Smooth muscle cell (in vitro differentiated cells): ENCODE results near the gene TRAPPC3. TPM values are rescaled to one million over a fixed set of nuclear protein-coding genes. Genes with fewer than 3 reads are reported as not detected.
A peak's percentile ranks its signal among the peaks of the same experiment; 100 is the strongest.
"Not testable (repeated sequence)": the region's sequence is repeated elsewhere in the genome, so short reads cannot be mapped to it uniquely, and the experiment has no call there.

Experiments
- DNase-seq: peaks from one replicate; lab custom pipeline; 2025; ENCODE audit not compliant: unreplicated experiment; lab: John Stamatoyannopoulos, UW
- H2AFZ ChIP-seq: fragments of 200-600 bp; sonication (generic); 2 replicates; pipeline ENCODE4 v1.6.0; 2016; ENCODE audit warnings: antibody characterized with exemption, low read depth, mild to moderate bottlenecking
- H3F3A ChIP-seq: fragments of 200-600 bp; sonication (generic); 2 replicates; pipeline ENCODE4 v1.6.0; 2017; ENCODE audit warnings: antibody characterized with exemption, low read depth
- H3K27ac ChIP-seq: fragments of 200-600 bp; sonication (generic); 2 replicates; pipeline ENCODE4 v1.5.1; 2016; ENCODE audit warnings: low read depth, mild to moderate bottlenecking
- H3K27me3 ChIP-seq: fragments of 200-600 bp; sonication (generic); 2 replicates; pipeline ENCODE4 v1.6.1; 2016; ENCODE audit warnings: low read depth, mild to moderate bottlenecking
- H3K36me3 ChIP-seq: fragments of 200-600 bp; sonication (generic); 2 replicates; pipeline ENCODE4 v1.5.1; 2016; ENCODE audit warnings: low read depth
- H3K4me1 ChIP-seq: fragments of 200-600 bp; sonication (generic); 2 replicates; pipeline ENCODE4 v1.5.1; 2016; ENCODE audit warnings: low read depth
- H3K4me2 ChIP-seq: fragments of 200-600 bp; sonication (generic); 2 replicates; pipeline ENCODE4 v1.6.0; 2016; ENCODE audit warnings: mild to moderate bottlenecking
- H3K4me3 ChIP-seq: fragments of 200-600 bp; sonication (generic); 2 replicates; pipeline ENCODE4 v1.5.1; 2016; ENCODE audit warnings: mild to moderate bottlenecking
- H3K79me2 ChIP-seq: fragments of 200-600 bp; sonication (generic); 2 replicates; pipeline ENCODE4 v1.6.0; 2016; ENCODE audit warnings: low read depth, mild to moderate bottlenecking
- H3K9ac ChIP-seq: fragments of 200-600 bp; sonication (generic); 2 replicates; pipeline ENCODE4 v1.6.0; 2016; ENCODE audit warnings: low read depth
- H3K9me3 ChIP-seq: fragments of 200-600 bp; sonication (generic); replicated peaks from 2 replicates; pipeline ENCODE4 v1.5.1; 2016; ENCODE audit warnings: low read depth
- H4K20me1 ChIP-seq: fragments of 200-600 bp; sonication (generic); 2 replicates; pipeline ENCODE4 v1.6.0; 2016; ENCODE audit warnings: low read depth
- CTCF ChIP-seq: fragments of 200-600 bp; sonication (generic); IDR thresholded peaks from 2 replicates; pipeline ENCODE4 v1.5.1; 2017; ENCODE audit warnings: borderline replicate concordance, mild to moderate bottlenecking, antibody characterized with exemption; ENCODE audit not compliant: insufficient read depth, poor library complexity, severe bottlenecking
- WGBS: methylation state at CpG from one replicate; pipeline ENCODE4 v1.1.7; 2016; ENCODE audit warnings: low lambda C conversion rate; 5-methylcytosine and 5-hydroxymethylcytosine counted together
- polyA plus RNA-seq: library from polyadenylated mRNA; unstranded; fragments of >200 nt; fragmentation: Nextera tagmentation; extraction: Ambion mirVana; gene quantifications from 2 replicates; pipeline ENCODE4 v1.2.1, GENCODE V29; 2016
- total RNA-seq: library from RNA; depleted of rRNA; stranded (reverse); fragments of >200 nt; gene quantifications from 2 replicates; pipeline ENCODE4 v1.2.3, GENCODE V29; 2014

Gene TRAPPC3
- total and polyA plus RNA-seq, 2 experiments from 2014 or later = 67.8 to 113 TPM

- 23% methylated on average over 12 of the region's 12 CpGs for WGBS
- no peak overlapping the region for H2AFZ ChIP-seq
- peaks cover 29% of the 10 kb centered on the region for H3K4me1 ChIP-seq
Measured at GRCh38 chr1:36160949-36161485, 11.7 kb upstream of the TRAPPC3 start.

DNA sequence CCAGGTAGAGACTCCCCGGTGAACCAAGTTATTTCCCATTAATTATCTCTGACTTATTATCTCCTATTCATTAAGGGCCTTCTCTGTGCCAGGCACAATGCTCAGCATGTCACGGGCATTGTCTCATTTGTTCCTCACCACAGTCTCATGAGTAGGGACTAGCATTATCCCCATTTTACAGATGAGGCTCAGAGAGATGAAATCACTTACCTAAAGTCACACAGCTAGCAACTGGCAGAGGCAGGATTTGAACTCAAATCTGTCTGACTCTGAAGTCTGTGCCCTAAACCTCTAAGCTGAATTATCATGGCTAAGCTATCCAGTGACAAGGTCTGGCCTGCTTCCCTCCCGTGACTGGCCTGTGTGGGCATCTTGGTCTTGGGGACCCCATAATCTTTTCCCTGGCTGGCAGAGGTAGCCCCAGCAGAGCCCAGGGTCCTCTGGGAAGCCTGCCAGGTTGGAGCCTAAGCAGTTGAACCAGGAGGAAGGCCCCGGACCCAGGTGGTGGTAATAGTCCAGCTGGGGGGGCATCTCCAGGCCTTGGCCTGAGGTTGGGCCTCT lies 11.2 kb upstream of the TRAPPC3 start:
- Histone ChIP-seq H3K4me3 (peak overlapping the region; percentile 19), H3K27me3 (no peaks in the 10 kb centered on the region), H3K9ac (peak overlapping the region; percentile 81), H3K79me2 (peaks cover 95% of the 10 kb centered on the region), H3K4me1 (peaks cover 30% of the 10 kb centered on the region), H3K27ac (peak overlapping the region; percentile 82), H3F3A (peaks cover 18% of the 10 kb centered on the region), H3K9me3 (no peaks in the 10 kb centered on the region), H3K4me2 (peak overlapping the region; percentile 83), H2AFZ (no peak overlapping the region), H3K36me3 (no peaks in the 10 kb centered on the region), H4K20me1 (peaks cover 84% of the 10 kb centered on the region)
- 73% methylated on average over 4 of the region's 4 CpGs for WGBS
- no peak for DNase-seq
- TF ChIP-seq CTCF = no peak

More at GRCh38 chr1:36160949-36161485, 11.7 kb upstream of the TRAPPC3 start:
- Histone ChIP-seq H3K9ac (peak overlapping the region; percentile 81), H3K36me3 (no peaks in the 10 kb centered on the region), H3K79me2 (peaks cover 100% of the 10 kb centered on the region), H3K27me3 (no peaks in the 10 kb centered on the region), H3K9me3 (no peaks in the 10 kb centered on the region), H3K4me3 (peak overlapping the region; percentile 19), H3F3A (peaks cover 18% of the 10 kb centered on the region), H3K4me2 (peak overlapping the region; percentile 83), H4K20me1 (peaks cover 90% of the 10 kb centered on the region), H3K27ac (peak overlapping the region; percentile 82)
- DNase-seq = no peak
- peak; percentile 34 for TF ChIP-seq CTCF

- Histone ChIP-seq H3K36me3 (no peaks in the 10 kb centered on the region), H3K4me2 (peak overlapping the region; percentile 83), H3K79me2 (peaks cover 92% of the 10 kb centered on the region), H3K27me3 (no peaks in the 10 kb centered on the region), H4K20me1 (peaks cover 78% of the 10 kb centered on the region), H3K4me3 (no peak overlapping the region), H3F3A (peaks cover 18% of the 10 kb centered on the region), H2AFZ (no peak overlapping the region), H3K9ac (peak overlapping the region; percentile 81), H3K27ac (peak overlapping the region; percentile 82), H3K4me1 (peaks cover 36% of the 10 kb centered on the region), H3K9me3 (no peaks in the 10 kb centered on the region)
- 92% methylated on average over 10 of the region's 10 CpGs for WGBS
- no peak for TF ChIP-seq CTCF
- no peak for DNase-seq
Measured at GRCh38 chr1:36159614-36160387, 10.5 kb upstream of the TRAPPC3 start.

DNA sequence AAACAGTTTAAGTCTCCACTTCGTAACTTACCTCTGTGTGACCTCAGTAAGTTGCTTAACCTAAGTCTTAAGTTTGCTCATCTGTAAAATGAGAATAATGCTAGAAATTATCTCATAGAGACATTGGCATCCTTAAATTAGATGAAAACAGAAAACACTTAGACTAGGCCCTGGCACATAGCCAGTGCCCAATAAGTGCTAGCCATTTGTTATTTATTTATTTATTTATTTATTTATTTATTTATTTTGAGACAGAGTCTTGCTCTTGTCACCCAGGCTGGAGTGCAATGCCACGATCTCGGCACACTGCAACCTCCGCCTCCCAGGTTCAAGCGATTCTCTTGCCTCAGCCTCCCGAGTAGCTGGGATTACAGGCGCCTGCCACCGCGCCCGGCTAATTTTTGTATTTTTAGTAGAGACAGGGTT lies 9.6 kb upstream of the TRAPPC3 start:
- Histone ChIP-seq H3K27ac (peak overlapping the region; percentile 95), H3F3A (peaks cover 18% of the 10 kb centered on the region), H4K20me1 (peaks cover 68% of the 10 kb centered on the region), H3K4me1 (peaks cover 40% of the 10 kb centered on the region), H3K79me2 (peaks cover 83% of the 10 kb centered on the region), H3K4me2 (peak overlapping the region; percentile 99)
- 97% methylated on average over 10 of the region's 10 CpGs for WGBS
- DNase-seq, H3K27me3 ChIP-seq, H3K9ac ChIP-seq, H3K36me3 ChIP-seq, H2AFZ ChIP-seq, H3K9me3 ChIP-seq, H3K4me3 ChIP-seq: not testable (repeated sequence)
